Activated CD4-positive, alpha-beta T cell treated with anti-CD3 and anti-CD28 coated beads for 36 hours (primary cell): ENCODE results near the gene CYTL1. TPM values are rescaled to one million over a fixed set of nuclear protein-coding genes. Genes with fewer than 3 reads are reported as not detected.
A peak's percentile ranks its signal among the peaks of the same experiment; 100 is the strongest.

ENCODE experiments used
- ATAC-seq: fragments of 200-7000 bp; cut with Tn5 transposase; one replicate; pipeline ENCODE4 v1.10.0; 2021; ENCODE audit warnings: mild to moderate bottlenecking, moderate library complexity
- CTCF ChIA-PET: fragments of 350-600 bp; sonication (Branson Sonifier 250); formaldehyde crosslinking; loops from one replicate; lab custom pipeline; 2021; ENCODE audit warnings: antibody characterized with exemption; lab: Charles Lee
- POLR2A ChIA-PET: fragments of 350-600 bp; sonication (Branson Sonifier 250); formaldehyde crosslinking; loops from one replicate; lab custom pipeline; 2021; ENCODE audit warnings: antibody characterized with exemption, inconsistent platforms; lab: Charles Lee
- DNase-seq: peaks from one replicate; pipeline ENCODE4 v3.0.0-alpha.2; 2020
- H3K27ac Mint-ChIP-seq: one replicate; pipeline ENCODE4 v1.8.0; 2021; ENCODE audit warnings: mixed read lengths
- H3K27me3 Mint-ChIP-seq: one replicate; pipeline ENCODE4 v1.8.0; 2021; ENCODE audit warnings: mixed read lengths
- H3K36me3 Mint-ChIP-seq: one replicate; pipeline ENCODE4 v1.8.0; 2021; ENCODE audit warnings: low read depth, mixed read lengths
- H3K4me1 Mint-ChIP-seq: one replicate; pipeline ENCODE4 v1.8.0; 2021; ENCODE audit warnings: mixed read lengths
- H3K4me3 Mint-ChIP-seq: one replicate; pipeline ENCODE4 v1.8.0; 2021; ENCODE audit warnings: mild to moderate bottlenecking, moderate library complexity, mixed read lengths
- H3K9me3 Mint-ChIP-seq: one replicate; pipeline ENCODE4 v1.8.0; 2021; ENCODE audit warnings: low read depth, mixed read lengths
- intact Hi-C, 2 experiments: fragments of 100-400 bp; cut with DNase I in 1 of 2; cut with micrococcal nuclease in 1 of 2; formaldehyde crosslinking; loops; one replicate each; pipeline versions ENCODE4 v1.14.2 to v1.15.1; 2022 to 2024; cut with DNase I, micrococcal nuclease
- total RNA-seq, 2 experiments: library from RNA; stranded (reverse); gene quantifications; one replicate each; pipeline ENCODE4 v1.2.3, GENCODE V29; 2021

The CYTL1 gene
- total RNA-seq, 2 experiments from 2014 or later = not detected

GRCh38 chr4:5032813-5033212 lies 13.6 kb upstream of the CYTL1 start:
- no peak for DNase-seq
- intact Hi-C loops = no loop called here
- Mint-ChIP-seq H3K4me3 (no peak overlapping the region), H3K27ac (no peak overlapping the region), H3K27me3 (no peaks in the 10 kb centered on the region), H3K9me3 (no peaks in the 10 kb centered on the region), H3K36me3 (no peaks in the 10 kb centered on the region), H3K4me1 (peaks cover 5% of the 10 kb centered on the region)
- no peak for ATAC-seq
- ChIA-PET POLR2A (no interaction called here), CTCF (no interaction called here)

- H3K27ac Mint-ChIP-seq = no peak overlapping the region
- ChIA-PET POLR2A (interaction anchor here (0.7 to 1.0 kb wide), 2 partner anchors 26 to 610 kb away, joined by 3 to 6 read pairs; no protein-coding TSS in a partner anchor), CTCF (no interaction called here)
- H3K4me3 Mint-ChIP-seq = no peak overlapping the region
- H3K4me1 Mint-ChIP-seq = peaks cover 5% of the 10 kb centered on the region
- no peaks in the 10 kb centered on the region for H3K9me3 Mint-ChIP-seq
- intact Hi-C loops = no loop called here
- no peaks in the 10 kb centered on the region for H3K27me3 Mint-ChIP-seq
- DNase-seq (no peak), ATAC-seq (no peak)
- H3K36me3 Mint-ChIP-seq = no peaks in the 10 kb centered on the region
These were observed 11.7 kb upstream of the CYTL1 start for GRCh38 chr4:5030927-5031326.

GRCh38 chr4:5030221-5030620 lies 11.0 kb upstream of the CYTL1 start:
- POLR2A ChIA-PET = interaction anchor here (0.7 kb wide), 1 partner anchor 609 kb away, joined by 6 read pairs; no protein-coding TSS in a partner anchor
- no peak overlapping the region for H3K4me3 Mint-ChIP-seq
- intact Hi-C loops = no loop called here
- no peak for DNase-seq
- no peak overlapping the region for H3K27ac Mint-ChIP-seq
- no peaks in the 10 kb centered on the region for H3K36me3 Mint-ChIP-seq
- H3K9me3 Mint-ChIP-seq = no peaks in the 10 kb centered on the region
- peaks cover 5% of the 10 kb centered on the region for H3K4me1 Mint-ChIP-seq
- CTCF ChIA-PET = interaction anchor here (0.7 kb wide), 1 partner anchor 224 kb away, joined by 4 read pairs; no protein-coding TSS in a partner anchor
- H3K27me3 Mint-ChIP-seq = peaks cover 2% of the 10 kb centered on the region
- no peak for ATAC-seq

- Mint-ChIP-seq H3K27me3 (peaks cover 2% of the 10 kb centered on the region), H3K4me1 (peaks cover 5% of the 10 kb centered on the region), H3K4me3 (no peak overlapping the region), H3K27ac (no peak overlapping the region), H3K36me3 (no peaks in the 10 kb centered on the region), H3K9me3 (no peaks in the 10 kb centered on the region)
- CTCF ChIA-PET = no interaction called here
- DNase-seq (no peak), ATAC-seq (no peak)
- POLR2A ChIA-PET = no interaction called here
- intact Hi-C loops = no loop called here
These were observed 10.2 kb upstream of the CYTL1 start for GRCh38 chr4:5029447-5029846.

- ChIA-PET POLR2A (no interaction called here), CTCF (no interaction called here)
- Mint-ChIP-seq H3K27ac (no peak overlapping the region), H3K27me3 (peaks cover 2% of the 10 kb centered on the region), H3K4me3 (no peak overlapping the region), H3K9me3 (no peaks in the 10 kb centered on the region), H3K36me3 (no peaks in the 10 kb centered on the region), H3K4me1 (peaks cover 3% of the 10 kb centered on the region)
- intact Hi-C loops = no loop called here
- no peak for ATAC-seq
- DNase-seq = no peak
These were observed 9.2 kb upstream of the CYTL1 start for GRCh38 chr4:5028480-5028879.

GRCh38 chr4:5027346-5027745 lies 8.1 kb upstream of the CYTL1 start:
- Mint-ChIP-seq H3K36me3 (no peaks in the 10 kb centered on the region), H3K27ac (no peak overlapping the region), H3K9me3 (no peaks in the 10 kb centered on the region), H3K27me3 (peaks cover 2% of the 10 kb centered on the region), H3K4me3 (no peak overlapping the region), H3K4me1 (no peaks in the 10 kb centered on the region)
- POLR2A ChIA-PET = no interaction called here
- intact Hi-C loops = no loop called here
- CTCF ChIA-PET = interaction anchor here (0.8 kb wide), 1 partner anchor 628 kb away, joined by 3 read pairs; no protein-coding TSS in a partner anchor
- ATAC-seq = no peak
- no peak for DNase-seq

- Mint-ChIP-seq H3K9me3 (no peaks in the 10 kb centered on the region), H3K36me3 (no peaks in the 10 kb centered on the region), H3K27ac (no peak overlapping the region), H3K4me3 (no peak overlapping the region), H3K27me3 (peaks cover 2% of the 10 kb centered on the region), H3K4me1 (no peaks in the 10 kb centered on the region)
- DNase-seq = no peak
- ChIA-PET CTCF (no interaction called here), POLR2A (no interaction called here)
- intact Hi-C loops = no loop called here
- ATAC-seq = peak; percentile 33
These were observed 7.1 kb upstream of the CYTL1 start for GRCh38 chr4:5026371-5026770.

- ATAC-seq = no peak
- H3K4me1 Mint-ChIP-seq = no peaks in the 10 kb centered on the region
These were observed 5.4 kb upstream of the CYTL1 start for GRCh38 chr4:5024673-5025072.

GRCh38 chr4:5021546-5021945 lies 2.3 kb upstream of the CYTL1 start:
- DNase-seq (no peak), ATAC-seq (no peak)
- Mint-ChIP-seq H3K36me3 (no peaks in the 10 kb centered on the region), H3K4me1 (peaks cover 2% of the 10 kb centered on the region), H3K27ac (no peak overlapping the region), H3K4me3 (no peak overlapping the region), H3K9me3 (no peaks in the 10 kb centered on the region), H3K27me3 (peaks cover 18% of the 10 kb centered on the region)
- intact Hi-C loops = no loop called here
- ChIA-PET POLR2A (no interaction called here), CTCF (no interaction called here)

More at GRCh38 chr4:5024673-5025072, 5.4 kb upstream of the CYTL1 start:
- POLR2A ChIA-PET = no interaction called here
- CTCF ChIA-PET = no interaction called here
- no peak for DNase-seq
- Mint-ChIP-seq H3K36me3 (no peaks in the 10 kb centered on the region), H3K27me3 (peaks cover 2% of the 10 kb centered on the region), H3K27ac (no peak overlapping the region), H3K4me3 (no peak overlapping the region), H3K9me3 (no peaks in the 10 kb centered on the region)
- intact Hi-C loops = no loop called here

- ATAC-seq = no peak
- POLR2A ChIA-PET = no interaction called here
- Mint-ChIP-seq H3K9me3 (no peaks in the 10 kb centered on the region), H3K27ac (no peak overlapping the region), H3K27me3 (peaks cover 20% of the 10 kb centered on the region), H3K4me1 (peaks cover 2% of the 10 kb centered on the region), H3K4me3 (no peak overlapping the region), H3K36me3 (no peaks in the 10 kb centered on the region)
- CTCF ChIA-PET = no interaction called here
- DNase-seq = no peak
- intact Hi-C loops = no loop called here
These were observed 1.1 kb upstream of the CYTL1 start for GRCh38 chr4:5020341-5020740.

- Mint-ChIP-seq H3K36me3 (no peaks in the 10 kb centered on the region), H3K4me3 (no peak overlapping the region), H3K27ac (no peak overlapping the region), H3K9me3 (no peaks in the 10 kb centered on the region), H3K4me1 (peaks cover 2% of the 10 kb centered on the region), H3K27me3 (peaks cover 20% of the 10 kb centered on the region)
- ChIA-PET POLR2A (no interaction called here), CTCF (no interaction called here)
- intact Hi-C loops = no loop called here
- ATAC-seq (no peak), DNase-seq (no peak)
These were observed 538 bp upstream of the CYTL1 start for GRCh38 chr4:5019796-5020195.

GRCh38 chr4:5018603-5019002 lies 655 bp downstream of the CYTL1 start:
- DNase-seq (no peak), ATAC-seq (no peak)
- Mint-ChIP-seq H3K4me3 (no peak overlapping the region), H3K27ac (no peak overlapping the region), H3K27me3 (peaks cover 24% of the 10 kb centered on the region), H3K36me3 (no peaks in the 10 kb centered on the region), H3K4me1 (peaks cover 2% of the 10 kb centered on the region), H3K9me3 (no peaks in the 10 kb centered on the region)
- intact Hi-C loops = no loop called here
- POLR2A ChIA-PET = no interaction called here
- CTCF ChIA-PET = no interaction called here
